ENCODE results near the gene PRRC2C.

Gene PRRC2C

DNA sequence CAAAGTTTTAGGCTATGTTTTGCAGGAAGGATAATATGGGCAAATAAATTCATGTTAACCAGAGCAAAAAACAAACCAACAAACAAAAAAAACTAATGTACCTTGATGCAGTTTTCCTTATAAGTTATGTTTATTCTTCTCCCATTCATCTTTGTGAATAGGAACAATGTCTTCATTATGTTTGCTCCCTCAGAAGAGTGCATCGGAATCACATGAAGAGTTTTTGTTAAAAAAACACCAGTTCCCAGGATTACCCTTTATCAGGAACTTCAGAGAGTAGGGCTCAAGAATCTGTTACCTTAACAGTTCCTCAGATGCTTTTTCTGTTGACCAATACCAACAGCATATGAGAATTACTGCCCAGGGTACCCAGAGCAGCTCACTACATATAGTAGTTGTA is 14.6 kb upstream of the PRRC2C start:
- Histone ChIP-seq H3K36me3 (ENCODE audit: insufficient read depth, low read length) (no peaks in the 10 kb centered on the region), H3K4me1 (ENCODE audit: control insufficient read depth, insufficient read depth, low read length, unreplicated experiment) (peaks cover 12% of the 10 kb centered on the region), H3K4me3 (ENCODE audit: low read depth, low read length) (no peak overlapping the region), H2AFZ (ENCODE audit: low read length, unreplicated experiment) (no peak overlapping the region), H3K27me3 (ENCODE audit: insufficient read depth, low read length) (no peaks in the 10 kb centered on the region), H3K27ac (ENCODE audit: low read depth, low read length) (no peak overlapping the region), H3K79me2 (ENCODE audit: control insufficient read depth, insufficient read depth, low read length, unreplicated experiment) (no peaks in the 10 kb centered on the region)

DNA sequence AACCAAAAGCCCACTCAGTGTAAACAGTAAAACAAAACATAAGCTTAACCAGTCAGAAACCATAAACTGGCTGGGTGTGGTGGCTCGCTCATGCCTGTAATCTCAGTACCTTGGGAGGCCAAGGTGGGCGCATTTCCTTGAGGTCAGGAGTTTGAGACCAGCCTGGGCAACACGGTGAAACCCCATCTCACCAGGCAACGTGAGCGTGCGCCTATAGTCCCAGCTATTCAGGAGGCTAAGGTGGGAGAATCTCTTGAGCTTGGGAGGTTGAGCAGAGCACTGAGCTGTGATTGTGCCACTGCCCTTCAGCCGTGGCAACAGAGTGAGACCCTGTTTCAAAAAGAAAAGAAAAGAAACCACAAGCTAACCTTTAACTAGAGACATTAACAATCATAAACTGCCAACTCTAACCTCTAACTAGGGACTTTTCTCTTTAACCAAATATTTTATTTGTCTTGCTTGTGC is 13.1 kb upstream of the PRRC2C start:
- H3K27ac ChIP-seq (ENCODE audit: low read depth, low read length): no peak overlapping the region

DNA sequence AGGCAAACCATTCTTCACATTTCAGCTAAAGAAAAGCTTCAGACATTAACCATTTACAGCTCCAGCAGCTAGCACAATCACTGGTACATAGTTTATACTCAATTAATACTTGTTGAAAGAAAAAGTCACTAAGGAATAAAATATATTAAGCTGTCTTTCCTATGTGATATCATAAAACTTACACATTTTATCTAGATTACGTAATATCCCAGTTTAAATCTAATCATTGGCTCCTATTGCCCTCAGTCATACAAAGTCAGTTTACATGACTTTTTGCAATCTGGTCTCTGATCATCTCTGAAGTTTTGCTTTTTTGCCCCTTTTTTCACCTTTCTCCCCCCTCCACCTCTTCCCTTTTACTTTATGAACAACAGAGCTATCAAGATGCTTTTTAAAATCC is 8.5 kb upstream of the PRRC2C start:
- H3K4me1 ChIP-seq (ENCODE audit: control insufficient read depth, insufficient read depth, low read length, unreplicated experiment): no peaks in the 10 kb centered on the region
- no peak overlapping the region for H3K4me3 ChIP-seq (ENCODE audit: low read depth, low read length)
- no peaks in the 10 kb centered on the region for H3K27me3 ChIP-seq (ENCODE audit: insufficient read depth, low read length)
- H3K79me2 ChIP-seq (ENCODE audit: control insufficient read depth, insufficient read depth, low read length, unreplicated experiment): no peaks in the 10 kb centered on the region
- no peaks in the 10 kb centered on the region for H3K36me3 ChIP-seq (ENCODE audit: insufficient read depth, low read length)
- H2AFZ ChIP-seq (ENCODE audit: low read length, unreplicated experiment): no peak overlapping the region
- no peak overlapping the region for H3K27ac ChIP-seq (ENCODE audit: low read depth, low read length)

More for the DNA sequence above, 13.1 kb upstream of the PRRC2C start:
- Histone ChIP-seq H3K36me3 (ENCODE audit: insufficient read depth, low read length) (no peaks in the 10 kb centered on the region), H3K79me2 (ENCODE audit: control insufficient read depth, insufficient read depth, low read length, unreplicated experiment) (no peaks in the 10 kb centered on the region), H2AFZ (ENCODE audit: low read length, unreplicated experiment) (no peak overlapping the region), H3K4me3 (ENCODE audit: low read depth, low read length) (no peak overlapping the region), H3K27me3 (ENCODE audit: insufficient read depth, low read length) (no peaks in the 10 kb centered on the region), H3K4me1 (ENCODE audit: control insufficient read depth, insufficient read depth, low read length, unreplicated experiment) (peaks cover 12% of the 10 kb centered on the region)

DNA sequence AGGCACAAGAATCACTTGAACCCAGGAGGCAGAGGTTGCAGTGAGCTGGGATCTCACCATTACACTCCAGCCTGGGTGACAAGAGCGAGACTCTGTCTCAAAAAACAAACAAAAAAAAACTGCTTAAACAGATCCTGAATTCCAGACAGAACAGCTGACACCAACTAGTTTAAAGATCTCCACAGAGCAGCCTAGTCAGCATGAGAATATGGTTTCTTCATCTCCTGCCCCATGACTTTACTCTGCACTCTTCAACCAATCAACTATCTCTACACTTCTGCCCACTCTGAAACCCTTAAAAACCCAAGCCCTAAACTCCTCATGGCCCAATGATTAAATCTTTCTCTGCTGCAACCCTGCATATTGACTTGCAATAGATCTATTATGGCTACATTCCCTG is 7.5 kb upstream of the PRRC2C start:
- H3K4me1 ChIP-seq (ENCODE audit: control insufficient read depth, insufficient read depth, low read length, unreplicated experiment): no peaks in the 10 kb centered on the region
- no peak overlapping the region for H3K4me3 ChIP-seq (ENCODE audit: low read depth, low read length)
- H3K79me2 ChIP-seq (ENCODE audit: control insufficient read depth, insufficient read depth, low read length, unreplicated experiment): no peaks in the 10 kb centered on the region
- H3K27me3 ChIP-seq (ENCODE audit: insufficient read depth, low read length): no peaks in the 10 kb centered on the region
- no peak overlapping the region for H3K27ac ChIP-seq (ENCODE audit: low read depth, low read length)
- H2AFZ ChIP-seq (ENCODE audit: low read length, unreplicated experiment): no peak overlapping the region
- H3K36me3 ChIP-seq (ENCODE audit: insufficient read depth, low read length): no peaks in the 10 kb centered on the region

GRCh38 chr1:171480035-171480434 is 5.3 kb upstream of the PRRC2C start:
- no peaks in the 10 kb centered on the region for H3K4me1 ChIP-seq (ENCODE audit: control insufficient read depth, insufficient read depth, low read length, unreplicated experiment)
- no peak overlapping the region for H2AFZ ChIP-seq (ENCODE audit: low read length, unreplicated experiment)
- H3K27ac ChIP-seq (ENCODE audit: low read depth, low read length): no peak overlapping the region
- no peaks in the 10 kb centered on the region for H3K36me3 ChIP-seq (ENCODE audit: insufficient read depth, low read length)
- no peaks in the 10 kb centered on the region for H3K79me2 ChIP-seq (ENCODE audit: control insufficient read depth, insufficient read depth, low read length, unreplicated experiment)
- H3K4me3 ChIP-seq (ENCODE audit: low read depth, low read length): no peak overlapping the region
- H3K27me3 ChIP-seq (ENCODE audit: insufficient read depth, low read length): no peaks in the 10 kb centered on the region

GRCh38 chr1:171484760-171485374 is 463 bp upstream of the PRRC2C start:
- peak overlapping the region; percentile 76 for H2AFZ ChIP-seq (ENCODE audit: low read length, unreplicated experiment)
- H3K79me2 ChIP-seq (ENCODE audit: control insufficient read depth, insufficient read depth, low read length, unreplicated experiment): peaks cover 45% of the 10 kb centered on the region
- H3K4me1 ChIP-seq (ENCODE audit: control insufficient read depth, insufficient read depth, low read length, unreplicated experiment): peaks cover 24% of the 10 kb centered on the region
- peak overlapping the region; percentile 96 for H3K27ac ChIP-seq (ENCODE audit: low read depth, low read length)
- peak overlapping the region; percentile 92 for H3K4me3 ChIP-seq (ENCODE audit: low read depth, low read length)
- H3K27me3 ChIP-seq (ENCODE audit: insufficient read depth, low read length): no peaks in the 10 kb centered on the region
- 0 out of 2 replicates have a peak, but pooled peaks cover 3% of the 10 kb centered on the region for H3K36me3 ChIP-seq (ENCODE audit: insufficient read depth, low read length)

DNA sequence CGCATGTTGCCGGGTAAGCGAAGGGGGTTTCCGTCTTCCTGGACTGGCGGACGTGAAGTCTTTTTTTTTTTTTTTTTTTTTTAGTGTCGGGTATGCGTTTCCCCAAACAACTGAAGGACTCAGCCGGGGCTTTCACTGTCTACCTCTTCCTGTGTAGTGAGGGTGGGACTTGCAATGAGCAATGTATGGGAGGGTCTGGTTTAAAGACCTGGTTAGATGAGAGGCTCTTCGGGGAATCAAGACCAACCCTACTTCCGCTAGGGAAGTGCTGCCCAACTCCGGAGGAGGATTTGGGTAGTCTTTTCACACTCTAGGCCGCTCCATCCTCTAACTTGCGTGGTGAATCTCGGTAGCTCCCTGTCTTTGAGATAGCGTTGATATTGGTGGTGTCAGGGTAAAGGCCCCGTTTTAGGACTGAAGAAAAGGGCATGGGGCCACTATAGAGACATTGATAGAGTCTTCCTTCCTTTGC is 754 bp downstream of the PRRC2C start:
- Histone ChIP-seq H3K4me1 (ENCODE audit: control insufficient read depth, insufficient read depth, low read length, unreplicated experiment) (peaks cover 24% of the 10 kb centered on the region), H3K27me3 (ENCODE audit: insufficient read depth, low read length) (no peaks in the 10 kb centered on the region), H3K4me3 (ENCODE audit: low read depth, low read length) (peak overlapping the region; percentile 92), H2AFZ (ENCODE audit: low read length, unreplicated experiment) (no peak overlapping the region), H3K79me2 (ENCODE audit: control insufficient read depth, insufficient read depth, low read length, unreplicated experiment) (peaks cover 57% of the 10 kb centered on the region), H3K27ac (ENCODE audit: low read depth, low read length) (peak overlapping the region; percentile 96), H3K36me3 (ENCODE audit: insufficient read depth, low read length) (peaks cover 9% of the 10 kb centered on the region)

DNA sequence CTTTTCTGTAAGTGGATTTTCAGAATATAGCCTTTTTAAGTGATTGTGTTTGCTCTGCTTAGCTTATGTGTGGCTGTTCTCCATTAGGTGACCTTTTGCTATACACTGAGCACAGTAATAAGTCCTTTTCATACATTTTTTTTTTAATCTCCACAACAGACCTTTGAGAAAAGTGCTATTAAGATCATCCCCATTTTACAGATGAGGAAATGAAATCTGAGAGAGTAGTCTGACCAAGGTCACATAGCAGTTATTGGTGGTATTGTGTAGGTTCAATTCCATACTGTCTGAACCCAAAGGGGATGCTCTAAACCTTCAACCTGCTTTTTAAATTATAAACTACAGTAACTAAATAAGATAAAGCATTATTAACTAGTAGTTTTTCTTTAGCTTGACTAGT is 1.7 kb downstream of the PRRC2C start:
- Histone ChIP-seq H2AFZ (ENCODE audit: low read length, unreplicated experiment) (no peak overlapping the region), H3K4me3 (ENCODE audit: low read depth, low read length) (peak overlapping the region; percentile 92), H3K27me3 (ENCODE audit: insufficient read depth, low read length) (no peaks in the 10 kb centered on the region), H3K36me3 (ENCODE audit: insufficient read depth, low read length) (peaks cover 11% of the 10 kb centered on the region), H3K4me1 (ENCODE audit: control insufficient read depth, insufficient read depth, low read length, unreplicated experiment) (peaks cover 24% of the 10 kb centered on the region), H3K79me2 (ENCODE audit: control insufficient read depth, insufficient read depth, low read length, unreplicated experiment) (peaks cover 65% of the 10 kb centered on the region), H3K27ac (ENCODE audit: low read depth, low read length) (no peak overlapping the region)

- H3K4me1 ChIP-seq (ENCODE audit: control insufficient read depth, insufficient read depth, low read length, unreplicated experiment): peaks cover 28% of the 10 kb centered on the region
- H3K27ac ChIP-seq (ENCODE audit: low read depth, low read length): no peak overlapping the region
- H3K4me3 ChIP-seq (ENCODE audit: low read depth, low read length): peak overlapping the region; percentile 92
Measured at GRCh38 chr1:171488190-171488929, 3.0 kb downstream of the PRRC2C start.

DNA sequence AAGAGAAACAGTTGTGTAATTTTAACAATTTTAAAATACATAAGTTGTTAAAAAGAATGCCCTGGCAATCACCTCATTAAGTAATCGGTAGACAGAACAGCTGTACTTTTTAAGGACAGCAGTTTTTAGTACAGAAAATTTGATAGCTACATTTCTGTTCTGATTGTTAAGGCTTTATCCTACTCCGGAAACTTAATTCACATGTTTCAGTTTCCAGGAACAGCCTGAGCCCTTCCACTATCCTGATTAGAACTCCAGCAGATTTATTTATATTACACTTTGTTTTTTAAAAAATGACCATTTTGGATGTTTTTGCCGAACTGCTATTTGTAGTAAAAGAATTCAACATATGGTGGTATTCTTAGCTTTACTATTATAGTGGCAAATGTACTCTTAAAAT is 8.7 kb downstream of the PRRC2C start:
- Histone ChIP-seq H3K27me3 (ENCODE audit: insufficient read depth, low read length) (no peaks in the 10 kb centered on the region), H3K27ac (ENCODE audit: low read depth, low read length) (no peak overlapping the region), H3K36me3 (ENCODE audit: insufficient read depth, low read length) (peaks cover 13% of the 10 kb centered on the region), H3K79me2 (ENCODE audit: control insufficient read depth, insufficient read depth, low read length, unreplicated experiment) (peaks cover 97% of the 10 kb centered on the region), H3K4me3 (ENCODE audit: low read depth, low read length) (no peak overlapping the region), H2AFZ (ENCODE audit: low read length, unreplicated experiment) (no peak overlapping the region), H3K4me1 (ENCODE audit: control insufficient read depth, insufficient read depth, low read length, unreplicated experiment) (peaks cover 31% of the 10 kb centered on the region)

More at GRCh38 chr1:171488190-171488929, 3.0 kb downstream of the PRRC2C start:
- Histone ChIP-seq H3K36me3 (ENCODE audit: insufficient read depth, low read length) (peaks cover 11% of the 10 kb centered on the region), H3K27me3 (ENCODE audit: insufficient read depth, low read length) (no peaks in the 10 kb centered on the region), H3K79me2 (ENCODE audit: control insufficient read depth, insufficient read depth, low read length, unreplicated experiment) (peaks cover 77% of the 10 kb centered on the region), H2AFZ (ENCODE audit: low read length, unreplicated experiment) (no peak overlapping the region)

GRCh38 chr1:171495444-171495843 is 10.1 kb downstream of the PRRC2C start:
- H3K79me2 ChIP-seq (ENCODE audit: control insufficient read depth, insufficient read depth, low read length, unreplicated experiment): peaks cover 97% of the 10 kb centered on the region
- no peak overlapping the region for H3K4me3 ChIP-seq (ENCODE audit: low read depth, low read length)
- no peak overlapping the region for H2AFZ ChIP-seq (ENCODE audit: low read length, unreplicated experiment)
- H3K27ac ChIP-seq (ENCODE audit: low read depth, low read length): peak overlapping the region; percentile 14; the same call in 1 of the 2 replicates
- H3K36me3 ChIP-seq (ENCODE audit: insufficient read depth, low read length): peaks cover 8% of the 10 kb centered on the region
- peaks cover 29% of the 10 kb centered on the region for H3K4me1 ChIP-seq (ENCODE audit: control insufficient read depth, insufficient read depth, low read length, unreplicated experiment)
- no peaks in the 10 kb centered on the region for H3K27me3 ChIP-seq (ENCODE audit: insufficient read depth, low read length)

Measured in ACC112 (cell line).